Left lung (tissue), 10 donors: ENCODE results near the gene CAPN3. TPM values are rescaled to one million over a fixed set of nuclear protein-coding genes. Genes with fewer than 3 reads are reported as not detected.

ENCODE experiments used
- ATAC-seq: fragments of 200-7000 bp; cut with Tn5 transposase; one replicate; pipeline ENCODE4 v1.9.1; 2020; ENCODE audit warnings: moderate library complexity
- DNase-seq, 4 donors: peaks; one replicate each; pipeline ENCODE4 v3.0.0-alpha.2; 2013 to 2020
- H3K27ac ChIP-seq, 2 donors: fragments of 200-600 bp; sonication (generic) in 1 of 2; one replicate each; pipeline versions ENCODE4 v1.5.0 to v1.8.0; 2020 to 2021
- H3K27me3 ChIP-seq, 2 donors: fragments of 200-600 bp; sonication (generic) in 1 of 2; one replicate each; pipeline versions ENCODE4 v1.5.0 to v1.8.0; 2020 to 2021
- H3K36me3 ChIP-seq, 2 donors: fragments of 200-600 bp; sonication (generic) in 1 of 2; one replicate each; pipeline versions ENCODE4 v1.5.0 to v1.8.0; 2020 to 2021
- H3K4me1 ChIP-seq, 2 donors: fragments of 200-600 bp; one replicate each; pipeline ENCODE4 v1.8.0; 2021
- H3K4me3 ChIP-seq, 2 donors: fragments of 200-600 bp; sonication (generic) in 1 of 2; one replicate each; pipeline versions ENCODE4 v1.5.0 to v1.8.0; 2020 to 2021; ENCODE audit warnings: mild to moderate bottlenecking in 1 of 2
- H3K9me3 ChIP-seq, 2 donors: fragments of 200-600 bp; sonication (generic) in 1 of 2; one replicate each; pipeline versions ENCODE4 v1.5.0 to v1.8.0; 2020 to 2021
- CTCF ChIP-seq, 2 donors: fragments of 200-600 bp; sonication (generic) in 1 of 2; IDR thresholded peaks; one replicate each; pipeline versions ENCODE4 v1.5.0 to v1.8.0; 2021; ENCODE audit warnings: antibody characterized with exemption in 2 of 2
- intact Hi-C, 2 donors: fragments of 100-400 bp; cut with DNase I; formaldehyde crosslinking; loops; one replicate each; pipeline versions ENCODE4 v1.11.2 to v1.14.2; 2022
- polyA plus RNA-seq, 6 donors: library from polyadenylated mRNA; unstranded; fragments of 120-200 nt; gene quantifications; one replicate each; pipeline ENCODE4 v1.2.1, GENCODE V29; 2013; ENCODE audit not compliant: insufficient read length in 6 of 6
- total RNA-seq, 2 donors: library from RNA; stranded (reverse); fragmentation: NEBNext Ultra II Directional; extraction: Animal tissue kit (Norgen Biotek cat#: 25700); gene quantifications; one replicate each; pipeline ENCODE4 v1.2.1, GENCODE V29; 2021
- donor health status: DM: no; HTN: yes; CAD: no.
- donor health status: DM: no; HTN: no; CAD: no.

CAPN3 gene
- total and polyA plus RNA-seq, 8 donors: 12.4 to 32.9 (median 17.4) TPM

- ATAC-seq (no peak), DNase-seq (no peak)
- intact Hi-C loops: no loop called here
- Histone ChIP-seq H3K4me3 (no peak overlapping the region), H3K4me1 (peaks cover 2 to 6% of the 10 kb centered on the region in 2 donors), H3K27me3 (no peaks in the 10 kb centered on the region), H3K36me3 (peaks cover 0 to 6% of the 10 kb centered on the region in 2 donors), H3K9me3 (peaks cover 0 to 7% of the 10 kb centered on the region in 2 donors), H3K27ac (no peak overlapping the region)
- no peak for TF ChIP-seq CTCF (IDR thresholded peaks at IDR 0.05)
Observed at GRCh38 chr15:42373936-42374335, 14.6 kb downstream of the CAPN3 start.

- no peak for ATAC-seq
- DNase-seq: no peak
- intact Hi-C loops: no loop called here
- TF ChIP-seq CTCF (IDR thresholded peaks at IDR 0.05): no peak
- Histone ChIP-seq H3K27ac (no peak overlapping the region), H3K4me3 (no peak overlapping the region), H3K9me3 (peaks cover 0 to 7% of the 10 kb centered on the region in 2 donors), H3K36me3 (peaks cover 0 to 6% of the 10 kb centered on the region in 2 donors), H3K4me1 (peaks cover 0 to 2% of the 10 kb centered on the region in 2 donors), H3K27me3 (no peaks in the 10 kb centered on the region)
Observed at GRCh38 chr15:42374810-42375209, 15.5 kb downstream of the CAPN3 start.

GRCh38 chr15:42375252-42375651, 16.0 kb downstream of the CAPN3 start:
- DNase-seq: no peak
- Histone ChIP-seq H3K27me3 (no peaks in the 10 kb centered on the region), H3K9me3 (peaks cover 0 to 7% of the 10 kb centered on the region in 2 donors), H3K36me3 (peaks cover 0 to 6% of the 10 kb centered on the region in 2 donors), H3K4me3 (no peak overlapping the region), H3K27ac (no peak overlapping the region), H3K4me1 (peaks cover 0 to 2% of the 10 kb centered on the region in 2 donors)
- intact Hi-C loops: no loop called here
- no peak for TF ChIP-seq CTCF (IDR thresholded peaks at IDR 0.05)
- peak; percentile 76 for ATAC-seq

GRCh38 chr15:42375941-42376340, 16.6 kb downstream of the CAPN3 start:
- intact Hi-C loops: no loop called here
- H3K9me3 ChIP-seq: peaks cover 0 to 7% of the 10 kb centered on the region in 2 donors
- ATAC-seq (no peak), DNase-seq (no peak)
- no peak for TF ChIP-seq CTCF (IDR thresholded peaks at IDR 0.05)
- H3K27me3 ChIP-seq: no peaks in the 10 kb centered on the region
- peaks cover 0 to 2% of the 10 kb centered on the region in 2 donors for H3K4me1 ChIP-seq
- H3K36me3 ChIP-seq: peaks cover 0 to 6% of the 10 kb centered on the region in 2 donors
- H3K4me3 ChIP-seq: no peak overlapping the region
- no peak overlapping the region for H3K27ac ChIP-seq

GRCh38 chr15:42378011-42378410, 18.7 kb downstream of the CAPN3 start:
- no peaks in the 10 kb centered on the region for H3K27me3 ChIP-seq
- no peak overlapping the region for H3K27ac ChIP-seq
- peaks cover 0 to 7% of the 10 kb centered on the region in 2 donors for H3K9me3 ChIP-seq
- ATAC-seq: no peak
- TF ChIP-seq CTCF (IDR thresholded peaks at IDR 0.05): no peak
- DNase-seq: no peak
- H3K36me3 ChIP-seq: no peaks in the 10 kb centered on the region
- intact Hi-C loops: no loop called here
- peaks cover 0 to 2% of the 10 kb centered on the region in 2 donors for H3K4me1 ChIP-seq
- no peak overlapping the region for H3K4me3 ChIP-seq
